GM12872 (cell line): ENCODE measurements around the gene SEMA3F.

ENCODE experiments used
- TF ChIP-seq, protein P1 (sequence below): IDR thresholded peaks from 3 replicates; pipeline ENCODE4 v1.5.1; 2011; ENCODE audit warnings: low read depth, mild to moderate bottlenecking, low read length, moderate library complexity; ENCODE audit not compliant: insufficient read depth

The SEMA3F gene

DNA sequence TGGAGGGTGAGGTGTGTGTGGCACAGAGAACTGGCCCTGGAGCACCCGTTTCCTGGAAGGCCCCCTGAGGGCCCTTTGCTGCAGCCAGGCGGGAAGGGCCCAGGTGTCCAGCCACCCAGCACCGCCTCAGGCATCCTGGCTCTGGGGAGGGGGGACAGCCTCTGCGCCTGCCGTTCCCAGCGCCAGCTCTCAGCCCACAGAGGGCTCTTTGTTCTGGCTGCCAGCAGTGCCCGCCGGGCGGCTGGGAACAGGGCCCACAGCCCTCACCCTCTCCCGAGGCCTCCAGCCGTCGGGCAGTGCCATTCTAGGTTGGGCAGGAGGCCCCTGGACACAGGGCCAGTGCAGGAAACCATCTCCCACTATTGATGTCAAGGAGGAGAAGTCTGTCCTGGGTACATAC is 58.2 kb downstream of the SEMA3F start:
- TF ChIP-seq, protein P1, sequence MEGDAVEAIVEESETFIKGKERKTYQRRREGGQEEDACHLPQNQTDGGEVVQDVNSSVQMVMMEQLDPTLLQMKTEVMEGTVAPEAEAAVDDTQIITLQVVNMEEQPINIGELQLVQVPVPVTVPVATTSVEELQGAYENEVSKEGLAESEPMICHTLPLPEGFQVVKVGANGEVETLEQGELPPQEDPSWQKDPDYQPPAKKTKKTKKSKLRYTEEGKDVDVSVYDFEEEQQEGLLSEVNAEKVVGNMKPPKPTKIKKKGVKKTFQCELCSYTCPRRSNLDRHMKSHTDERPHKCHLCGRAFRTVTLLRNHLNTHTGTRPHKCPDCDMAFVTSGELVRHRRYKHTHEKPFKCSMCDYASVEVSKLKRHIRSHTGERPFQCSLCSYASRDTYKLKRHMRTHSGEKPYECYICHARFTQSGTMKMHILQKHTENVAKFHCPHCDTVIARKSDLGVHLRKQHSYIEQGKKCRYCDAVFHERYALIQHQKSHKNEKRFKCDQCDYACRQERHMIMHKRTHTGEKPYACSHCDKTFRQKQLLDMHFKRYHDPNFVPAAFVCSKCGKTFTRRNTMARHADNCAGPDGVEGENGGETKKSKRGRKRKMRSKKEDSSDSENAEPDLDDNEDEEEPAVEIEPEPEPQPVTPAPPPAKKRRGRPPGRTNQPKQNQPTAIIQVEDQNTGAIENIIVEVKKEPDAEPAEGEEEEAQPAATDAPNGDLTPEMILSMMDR = no peak

DNA sequence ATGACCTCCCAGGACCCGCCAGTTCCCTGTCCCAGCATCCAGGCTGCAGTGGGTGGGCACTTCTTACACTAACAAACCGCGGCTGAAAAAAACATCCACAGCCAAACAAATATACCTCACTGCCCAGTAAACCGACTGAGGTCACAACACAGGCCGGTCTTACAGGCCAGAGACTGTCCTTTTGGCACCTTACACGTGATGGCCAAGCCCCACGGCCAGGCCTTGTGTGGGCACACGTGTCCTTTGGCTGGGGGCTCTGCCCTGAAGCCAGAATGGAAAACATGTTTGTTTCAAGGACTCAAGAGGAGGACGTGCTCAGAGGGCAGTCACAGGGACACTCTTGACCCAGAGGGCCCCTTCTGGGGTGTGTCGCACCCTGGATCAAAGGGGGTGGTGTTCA is 59.7 kb downstream of the SEMA3F start:
- TF ChIP-seq, protein P1 = no peak

DNA sequence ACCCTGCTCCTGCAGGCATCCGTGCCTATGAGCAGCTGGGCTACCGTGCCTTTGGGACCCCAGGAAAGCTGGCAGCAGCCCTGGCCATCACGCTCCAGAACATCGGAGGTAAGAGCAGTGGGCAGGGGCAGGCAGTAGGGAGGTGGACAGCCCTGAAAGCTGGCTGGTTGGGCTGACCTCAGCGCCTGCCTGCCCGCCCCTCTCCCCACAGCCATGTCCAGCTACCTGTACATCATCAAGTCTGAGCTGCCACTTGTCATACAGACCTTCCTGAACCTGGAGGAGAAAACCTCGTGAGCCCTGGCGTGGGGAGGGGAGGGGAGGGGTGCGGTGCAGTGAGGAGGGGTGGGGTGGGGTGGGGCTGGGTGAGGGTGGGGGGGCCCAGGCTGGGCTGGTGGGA is 60.4 kb downstream of the SEMA3F start:
- TF ChIP-seq, protein P1 = no peak

DNA sequence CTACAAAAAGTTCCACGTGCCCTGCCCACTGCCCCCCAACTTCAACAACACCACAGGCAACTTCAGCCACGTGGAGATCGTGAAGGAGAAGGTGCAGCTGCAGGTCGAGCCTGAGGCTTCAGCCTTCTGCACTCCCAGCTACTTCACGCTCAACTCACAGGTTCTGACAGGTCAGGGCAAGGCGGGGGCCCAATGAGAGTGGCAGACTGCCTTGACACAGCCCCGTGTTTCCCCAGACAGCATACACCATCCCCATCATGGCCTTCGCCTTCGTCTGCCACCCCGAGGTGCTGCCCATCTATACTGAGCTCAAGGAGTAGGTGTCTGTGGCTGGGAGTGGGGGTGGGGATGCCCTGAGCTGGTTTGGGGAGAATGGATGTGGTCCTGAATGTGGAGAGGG is 62.6 kb downstream of the SEMA3F start:
- TF ChIP-seq, protein P1 = no peak

DNA sequence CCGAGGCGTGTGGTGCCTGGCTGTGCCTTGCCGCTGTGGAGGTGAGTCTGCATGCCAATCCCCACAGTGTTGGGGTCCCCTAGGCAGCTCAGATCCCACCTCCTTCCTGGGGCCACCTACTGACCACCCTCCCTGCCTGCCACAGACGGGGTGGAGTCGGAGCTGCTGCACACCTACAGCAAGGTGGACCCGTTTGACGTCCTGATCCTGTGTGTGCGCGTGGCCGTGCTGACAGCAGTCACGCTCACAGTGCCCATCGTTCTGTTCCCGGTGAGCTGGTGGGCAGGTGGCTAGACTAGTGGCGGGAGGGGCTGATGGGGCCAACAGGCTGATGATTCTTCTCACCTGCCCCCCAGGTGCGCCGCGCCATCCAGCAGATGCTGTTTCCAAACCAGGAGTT is 63.3 kb downstream of the SEMA3F start:
- TF ChIP-seq, protein P1 = no peak

DNA sequence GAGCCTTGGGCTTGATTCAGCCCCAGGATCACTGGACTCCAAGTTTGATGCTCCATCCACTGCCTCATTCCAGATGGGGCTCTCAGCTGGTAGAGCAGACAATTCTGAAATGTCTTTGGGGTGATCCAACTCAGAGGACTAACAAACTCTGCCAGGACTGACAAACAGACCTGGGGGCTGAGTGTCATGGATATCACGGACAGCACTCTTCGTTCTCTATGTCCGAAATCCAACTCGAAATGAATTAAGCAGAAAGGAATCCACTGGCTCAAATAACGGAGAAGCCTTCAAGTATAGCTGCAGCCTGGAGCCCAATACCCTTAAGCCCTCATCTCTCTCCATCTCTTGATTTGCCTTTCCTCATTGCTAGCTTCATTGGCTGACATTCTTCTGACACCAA is 64.2 kb downstream of the SEMA3F start:
- TF ChIP-seq, protein P1 = no peak

DNA sequence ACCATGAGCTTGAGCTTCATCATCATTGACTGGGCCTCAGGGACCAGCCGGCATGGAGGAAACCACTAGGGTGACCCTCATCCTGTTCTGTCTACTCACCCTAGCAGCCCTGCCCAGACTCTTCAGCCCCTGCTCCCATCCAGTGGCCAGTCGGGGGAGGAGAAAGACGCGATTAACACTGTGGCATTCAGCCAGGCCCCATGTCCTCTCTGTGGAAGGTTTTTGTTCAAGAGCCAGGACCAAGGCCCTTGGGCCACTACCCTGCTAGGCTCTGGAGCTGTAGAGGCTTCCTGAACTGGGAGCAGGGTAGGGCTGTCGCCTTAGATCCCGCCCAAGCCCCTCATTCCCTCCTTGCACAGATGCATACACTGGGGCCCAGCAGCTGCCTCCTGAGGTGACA is 65.0 kb downstream of the SEMA3F start:
- TF ChIP-seq, protein P1 = no peak

DNA sequence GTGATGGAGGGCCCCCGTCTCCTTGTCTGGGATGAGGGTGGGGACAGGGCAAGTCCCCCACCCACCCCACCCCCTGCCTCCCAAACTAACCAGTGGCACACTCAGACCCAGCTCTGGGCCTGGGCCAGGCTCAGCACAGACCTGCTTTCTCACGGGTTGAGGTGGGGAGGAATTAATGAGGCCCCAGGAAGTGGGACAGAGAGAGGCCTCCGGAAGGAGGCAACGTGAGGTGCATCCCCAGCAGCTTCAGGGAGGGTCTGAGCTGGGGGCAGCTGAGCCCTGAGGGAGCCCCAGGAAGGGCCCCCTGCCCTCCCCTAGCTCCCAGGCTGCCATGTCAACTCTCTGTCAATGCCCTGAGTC is 65.9 kb downstream of the SEMA3F start:
- TF ChIP-seq, protein P1 = no peak
